HPDE6-E6E7 (cell line): ENCODE results near the gene CEP85.

Source experiments
- DNase-seq: peaks from one replicate; pipeline ENCODE4 v3.0.0; 2011; ENCODE audit warnings: missing footprints; ENCODE audit errors: extremely low spot score

The CEP85 gene

DNA sequence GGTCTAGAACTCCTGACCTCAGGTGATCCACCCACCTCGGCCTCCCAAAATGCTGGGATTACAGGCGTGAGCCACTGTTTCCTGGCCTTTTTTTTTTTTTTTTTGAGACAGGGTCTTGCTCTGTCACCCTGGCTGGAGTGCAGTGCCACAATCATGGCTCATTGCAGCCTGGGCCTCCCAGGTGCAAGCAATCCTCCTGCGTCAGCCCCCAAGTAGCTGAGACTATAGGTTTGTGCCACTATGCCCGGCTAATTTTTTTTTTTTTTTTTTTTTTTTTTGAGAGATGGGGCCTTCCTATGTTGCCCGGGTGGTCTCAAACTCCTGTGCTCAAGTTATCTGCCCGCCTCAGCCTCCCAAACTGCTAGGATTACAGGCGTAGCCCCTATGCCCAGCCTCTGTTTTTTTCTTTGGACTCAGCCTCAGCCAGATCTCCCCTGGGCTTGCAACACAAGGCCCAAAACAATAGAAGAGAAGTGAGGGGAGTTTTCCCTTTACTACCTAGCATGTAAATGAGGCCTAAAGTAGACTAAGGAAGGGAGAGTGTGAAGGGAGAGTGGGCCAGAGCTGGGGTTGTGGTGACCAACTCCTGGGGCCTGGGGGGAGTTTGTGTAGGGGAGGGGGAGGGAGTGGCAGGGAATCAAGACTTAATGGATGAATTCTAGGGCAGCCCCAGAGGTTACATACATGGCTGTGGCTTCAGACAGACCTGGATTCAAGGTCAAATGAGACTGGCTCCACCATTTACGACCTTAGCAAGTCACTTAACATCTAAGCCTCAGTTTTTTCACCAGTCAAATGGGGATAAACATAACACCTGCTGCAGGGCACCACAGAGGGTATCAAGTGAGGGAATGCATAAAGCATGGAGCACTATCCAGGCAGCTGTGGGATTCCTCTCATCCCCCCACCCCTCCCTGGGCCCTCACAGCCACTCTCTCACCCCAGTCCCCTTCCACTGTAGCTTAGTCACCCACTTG, 82.2 kb downstream of the CEP85 start:
- DNase-seq = no peak

DNA sequence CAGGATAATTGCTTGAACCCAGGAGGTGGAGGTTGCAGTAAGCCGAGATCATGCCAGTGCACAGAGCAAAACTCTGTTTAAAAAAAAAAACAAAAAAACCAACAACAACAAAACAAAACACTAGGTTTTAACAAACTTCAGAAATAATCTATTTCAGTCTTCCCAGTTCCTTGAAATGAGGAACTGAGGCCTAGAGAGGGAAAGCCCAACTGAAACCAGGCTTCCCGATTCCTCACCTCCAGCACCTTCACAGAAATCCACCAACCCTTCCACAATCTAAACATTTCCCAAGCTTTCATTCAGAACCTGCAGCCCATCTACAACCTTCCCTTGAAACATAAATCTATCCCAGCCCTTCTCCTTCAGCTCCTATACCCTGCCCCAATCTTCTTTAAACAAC, 83.1 kb downstream of the CEP85 start:
- no peak for DNase-seq

GRCh38 chr1:26317612-26318337, 83.8 kb downstream of the CEP85 start, which contains the start of gene CD52:
Gene CD52 (plus strand): TSS chr1:26317958. CDS start chr1:26318018, 60 bp downstream.
- no peak for DNase-seq

DNA sequence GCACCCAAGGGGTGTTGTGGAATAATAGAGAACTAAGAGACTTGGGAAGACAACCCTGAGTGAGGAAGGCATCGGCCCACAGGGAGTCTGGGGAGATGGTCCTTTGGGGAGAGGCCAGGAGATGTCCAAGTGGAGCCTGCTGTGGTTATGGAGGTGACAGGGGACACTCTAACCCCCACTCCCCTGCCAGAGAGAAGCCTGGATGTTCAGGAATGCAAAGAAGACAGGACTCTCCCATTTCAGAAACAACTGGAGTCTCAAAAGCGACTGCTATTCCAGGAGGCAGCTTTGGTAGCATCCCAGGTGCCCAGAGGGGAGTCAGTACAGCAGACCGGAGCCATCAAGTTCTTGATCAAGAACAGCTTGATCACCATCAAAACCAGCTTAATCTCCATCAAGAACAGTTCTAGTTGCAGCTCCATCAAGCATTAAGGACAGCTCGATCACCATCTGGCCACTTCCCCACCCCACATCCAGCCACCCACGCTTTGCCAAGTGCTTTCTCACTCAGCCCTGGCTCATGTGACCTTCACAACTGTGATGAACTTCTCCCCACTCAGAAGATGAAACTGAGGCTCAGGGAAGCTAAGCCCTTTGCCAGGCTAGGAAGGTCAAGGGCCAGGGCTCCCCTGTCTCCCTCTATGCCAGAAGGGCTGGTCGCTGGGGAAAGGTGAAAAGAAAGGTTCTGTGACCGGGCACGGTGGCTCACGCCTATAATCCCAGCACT, 84.5 kb downstream of the CEP85 start:
- no peak for DNase-seq

DNA sequence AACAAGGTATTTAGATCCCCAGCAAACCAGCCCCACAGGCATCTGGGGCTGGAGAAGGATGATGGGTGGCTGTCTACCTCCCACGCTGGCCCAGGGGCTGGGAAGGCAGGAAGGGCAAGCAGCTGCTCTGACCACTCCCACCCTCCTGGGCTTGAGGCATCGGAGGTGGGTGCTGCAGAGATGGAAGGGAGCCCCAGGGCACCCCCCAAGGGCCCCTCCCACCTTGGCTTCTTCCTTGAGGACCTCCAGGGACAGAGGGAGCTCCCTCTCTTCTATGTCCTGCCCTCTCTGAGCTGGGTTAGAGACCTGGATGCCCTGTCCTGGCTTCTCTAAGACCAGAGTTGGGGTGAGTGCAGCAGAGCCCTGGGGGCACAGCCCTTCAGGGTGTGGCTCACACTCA, 86.9 kb downstream of the CEP85 start:
- no peak for DNase-seq

- DNase-seq = peak; percentile 61
Observed at GRCh38 chr1:26321315-26322041, 87.5 kb downstream of the CEP85 start.

- no peak for DNase-seq
Observed at GRCh38 chr1:26322042-26322331, 88.0 kb downstream of the CEP85 start.

DNA sequence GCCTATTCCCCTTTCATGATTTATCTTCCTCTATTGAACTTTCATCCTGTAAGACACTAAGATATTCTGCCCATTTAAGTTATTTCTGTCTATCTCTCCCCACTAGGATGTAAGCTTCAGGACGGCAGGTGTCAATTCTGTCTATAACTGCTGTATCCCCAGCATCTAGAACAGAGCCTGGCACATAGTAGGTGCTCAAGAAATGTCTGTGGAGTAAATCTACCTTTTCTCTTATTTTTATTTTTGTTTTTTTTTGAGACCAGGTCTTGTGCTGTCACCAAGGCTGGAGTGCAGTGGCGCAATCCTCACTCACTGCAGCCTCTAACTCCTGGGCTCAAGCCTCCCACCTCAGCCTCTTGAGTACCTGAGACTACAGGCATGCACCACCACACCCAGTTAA, 89.4 kb downstream of the CEP85 start:
- DNase-seq = no peak

DNA sequence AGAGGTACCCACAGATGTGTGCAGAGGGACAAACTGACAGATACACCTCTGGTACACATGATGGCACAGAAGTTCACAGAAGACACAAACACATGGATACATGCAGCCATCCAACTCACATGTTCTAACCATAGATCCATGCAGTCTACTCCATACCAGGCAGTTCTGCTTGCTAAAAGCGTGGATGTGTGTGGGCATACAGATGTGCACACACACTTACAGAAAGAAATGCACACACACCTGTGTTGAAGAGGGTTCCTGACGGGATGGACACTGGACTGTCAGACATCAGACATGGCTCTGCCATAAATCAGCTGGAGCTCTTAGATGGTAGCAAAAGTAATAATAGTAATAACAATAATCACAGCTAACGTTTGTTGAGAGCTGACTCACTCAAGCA, 90.5 kb downstream of the CEP85 start:
- DNase-seq = no peak

DNA sequence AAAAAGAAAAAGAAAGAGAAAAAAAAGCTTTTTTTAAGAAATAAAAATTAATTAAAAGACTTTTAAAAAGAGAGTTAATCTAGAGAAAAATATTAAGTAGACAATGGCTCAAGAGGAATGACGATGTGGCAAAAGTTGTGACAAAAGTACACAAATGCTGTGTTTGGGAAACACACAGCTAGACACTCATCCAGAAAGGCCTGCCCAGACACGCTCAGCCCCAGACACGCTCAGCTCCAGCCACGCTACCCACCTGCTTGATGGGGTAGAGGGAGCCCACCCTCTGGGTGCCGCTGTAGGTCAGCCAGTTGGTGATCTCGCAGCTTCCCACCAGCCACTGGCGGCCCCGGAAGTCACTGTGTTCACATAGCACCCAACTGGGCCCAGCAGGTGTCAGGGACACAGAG, 94.0 kb downstream of the CEP85 start:
- DNase-seq = no peak
